ENCODE results near the gene SIX6. TPM values are rescaled to one million over a fixed set of nuclear protein-coding genes. Genes with fewer than 3 reads are reported as not detected.

SIX6 gene
- total and polyA plus RNA-seq, 2 experiments from 2014 or later: not detected

DNA sequence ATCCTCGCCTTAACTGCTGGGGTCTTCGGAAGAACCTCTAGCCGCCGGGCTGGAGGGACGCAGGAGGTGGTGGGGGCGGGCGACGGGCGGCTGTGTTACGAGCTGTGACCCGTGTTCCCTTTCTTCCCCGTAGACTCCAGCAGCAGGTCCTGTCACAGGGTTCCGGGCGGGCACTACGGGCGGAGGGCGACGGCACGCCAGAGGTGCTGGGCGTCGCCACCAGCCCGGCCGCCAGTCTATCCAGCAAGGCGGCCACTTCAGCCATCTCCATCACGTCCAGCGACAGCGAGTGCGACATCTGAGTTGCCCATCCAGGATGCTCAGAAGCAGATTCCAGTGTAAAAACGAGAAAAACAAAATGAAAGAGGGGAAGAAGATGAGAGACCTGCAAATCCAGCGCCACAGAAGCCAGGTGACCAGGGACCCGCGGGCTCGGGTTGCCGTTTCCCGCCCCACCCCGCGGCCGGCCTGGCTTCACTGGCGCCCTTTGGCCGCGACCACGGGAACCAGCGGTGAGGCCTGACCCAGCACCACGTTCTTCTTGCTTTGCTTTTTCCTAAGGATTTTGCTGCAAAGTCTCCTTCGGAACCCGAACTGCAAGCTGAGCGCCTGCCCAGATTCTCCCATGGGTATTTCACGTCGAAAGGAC is 2.1 kb downstream of the SIX6 start:
- peaks cover 100% of the 10 kb centered on the region for H3K27me3 ChIP-seq
- TF ChIP-seq, protein P1, sequence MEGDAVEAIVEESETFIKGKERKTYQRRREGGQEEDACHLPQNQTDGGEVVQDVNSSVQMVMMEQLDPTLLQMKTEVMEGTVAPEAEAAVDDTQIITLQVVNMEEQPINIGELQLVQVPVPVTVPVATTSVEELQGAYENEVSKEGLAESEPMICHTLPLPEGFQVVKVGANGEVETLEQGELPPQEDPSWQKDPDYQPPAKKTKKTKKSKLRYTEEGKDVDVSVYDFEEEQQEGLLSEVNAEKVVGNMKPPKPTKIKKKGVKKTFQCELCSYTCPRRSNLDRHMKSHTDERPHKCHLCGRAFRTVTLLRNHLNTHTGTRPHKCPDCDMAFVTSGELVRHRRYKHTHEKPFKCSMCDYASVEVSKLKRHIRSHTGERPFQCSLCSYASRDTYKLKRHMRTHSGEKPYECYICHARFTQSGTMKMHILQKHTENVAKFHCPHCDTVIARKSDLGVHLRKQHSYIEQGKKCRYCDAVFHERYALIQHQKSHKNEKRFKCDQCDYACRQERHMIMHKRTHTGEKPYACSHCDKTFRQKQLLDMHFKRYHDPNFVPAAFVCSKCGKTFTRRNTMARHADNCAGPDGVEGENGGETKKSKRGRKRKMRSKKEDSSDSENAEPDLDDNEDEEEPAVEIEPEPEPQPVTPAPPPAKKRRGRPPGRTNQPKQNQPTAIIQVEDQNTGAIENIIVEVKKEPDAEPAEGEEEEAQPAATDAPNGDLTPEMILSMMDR (IDR thresholded peaks at IDR 0.05; ENCODE audit: low read depth, low read length): no peak
- H3K36me3 ChIP-seq: no peaks in the 10 kb centered on the region
- no peaks in the 10 kb centered on the region for H3K9me3 ChIP-seq (ENCODE audit: low read depth)
- peaks cover 4% of the 10 kb centered on the region for H3K4me1 ChIP-seq (ENCODE audit: low read depth)
- DNase-seq (ENCODE audit: low read depth in 1 of 2, low spot score in 1 of 2): no peak
- H3K27ac ChIP-seq: no peak overlapping the region
- H3K4me3 ChIP-seq: no peak overlapping the region

DNA sequence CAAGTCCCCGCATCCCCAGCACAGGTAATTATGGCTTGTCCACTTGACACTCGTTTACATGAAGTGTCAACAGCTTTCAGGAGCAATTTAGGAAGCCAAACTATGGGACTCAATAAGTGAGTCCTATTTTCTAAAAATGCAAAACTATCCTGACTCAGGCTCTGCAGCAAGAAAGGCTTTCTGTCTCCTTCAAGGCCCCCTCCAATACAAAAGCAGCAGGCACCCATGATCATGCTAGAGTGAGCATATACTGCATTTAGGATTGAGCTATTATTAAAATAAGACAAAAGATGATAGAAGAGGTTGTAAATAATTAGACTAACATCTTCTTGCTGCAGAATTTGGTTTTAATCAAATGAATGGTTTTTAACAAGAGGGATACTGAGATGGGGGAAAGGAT is 3.2 kb downstream of the SIX6 start:
- Histone ChIP-seq H3K4me1 (ENCODE audit: low read depth) (peaks cover 4% of the 10 kb centered on the region), H3K27me3 (peaks cover 100% of the 10 kb centered on the region), H3K9me3 (ENCODE audit: low read depth) (no peaks in the 10 kb centered on the region), H3K36me3 (no peaks in the 10 kb centered on the region), H3K27ac (no peak overlapping the region), H3K4me3 (no peak overlapping the region)
- DNase-seq (ENCODE audit: low read depth in 1 of 2, low spot score in 1 of 2): no peak
- TF ChIP-seq, protein P1 (IDR thresholded peaks at IDR 0.05; ENCODE audit: low read depth, low read length): no peak

DNA sequence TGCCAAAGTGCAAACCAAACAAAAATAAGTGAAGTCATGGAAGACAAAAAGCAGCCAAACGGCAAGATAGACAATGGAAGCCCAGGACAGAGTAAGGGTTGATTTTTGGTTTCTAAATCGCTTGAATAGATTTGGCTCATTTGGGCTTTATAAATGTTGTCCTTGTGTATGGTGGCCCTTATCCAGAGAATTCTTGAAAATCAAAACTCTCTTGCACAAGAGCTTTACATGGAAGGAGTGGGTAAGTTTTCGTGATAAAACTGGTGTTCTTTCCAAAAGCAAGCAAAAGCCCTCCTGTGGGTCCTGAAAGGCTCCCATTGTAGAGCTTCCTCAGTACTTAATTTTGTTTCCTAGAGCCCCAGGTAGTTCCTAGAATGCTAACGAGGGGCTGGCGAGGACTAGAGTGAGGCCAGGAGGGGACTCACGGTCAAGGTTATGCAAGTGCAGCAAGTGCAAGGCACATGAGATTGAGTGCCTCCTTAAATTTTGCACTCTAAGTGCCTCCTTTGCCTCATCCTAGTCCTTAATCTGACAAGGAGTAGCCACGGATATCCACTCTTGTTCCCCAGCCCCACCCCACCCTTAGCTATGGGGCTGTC is 4.1 kb downstream of the SIX6 start:
- no peaks in the 10 kb centered on the region for H3K36me3 ChIP-seq
- peaks cover 100% of the 10 kb centered on the region for H3K27me3 ChIP-seq
- no peaks in the 10 kb centered on the region for H3K9me3 ChIP-seq (ENCODE audit: low read depth)
- DNase-seq (ENCODE audit: low read depth in 1 of 2, low spot score in 1 of 2): no peak
- no peak overlapping the region for H3K4me3 ChIP-seq
- H3K27ac ChIP-seq: no peak overlapping the region
- TF ChIP-seq, protein P1 (IDR thresholded peaks at IDR 0.05; ENCODE audit: low read depth, low read length): no peak
- peaks cover 4% of the 10 kb centered on the region for H3K4me1 ChIP-seq (ENCODE audit: low read depth)

DNA sequence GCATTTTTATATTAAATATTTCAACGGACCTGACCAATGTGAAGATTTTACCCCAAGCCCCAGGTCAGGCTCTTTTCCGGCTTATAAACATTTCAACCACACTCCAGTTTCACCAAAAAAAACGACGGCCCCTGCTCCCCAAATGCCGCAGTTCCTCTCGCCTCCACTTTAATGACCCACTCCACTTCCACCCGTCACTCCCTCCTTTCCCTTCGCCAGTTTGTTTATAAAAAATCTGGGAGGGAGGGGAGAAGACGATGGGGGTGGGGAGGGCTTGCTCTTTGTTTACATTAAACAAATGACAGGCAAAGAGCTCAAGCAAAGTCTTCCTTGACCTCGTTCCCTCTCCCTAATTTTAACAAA is 5.4 kb downstream of the SIX6 start:
- Histone ChIP-seq H3K27me3 (peaks cover 100% of the 10 kb centered on the region), H3K27ac (no peak overlapping the region), H3K4me3 (peak overlapping the region; percentile 33), H3K36me3 (no peaks in the 10 kb centered on the region), H3K9me3 (ENCODE audit: low read depth) (no peaks in the 10 kb centered on the region), H3K4me1 (ENCODE audit: low read depth) (no peaks in the 10 kb centered on the region)
- TF ChIP-seq, protein P1 (IDR thresholded peaks at IDR 0.05; ENCODE audit: low read depth, low read length): no peak
- DNase-seq (ENCODE audit: low read depth in 1 of 2, low spot score in 1 of 2): no peak

DNA sequence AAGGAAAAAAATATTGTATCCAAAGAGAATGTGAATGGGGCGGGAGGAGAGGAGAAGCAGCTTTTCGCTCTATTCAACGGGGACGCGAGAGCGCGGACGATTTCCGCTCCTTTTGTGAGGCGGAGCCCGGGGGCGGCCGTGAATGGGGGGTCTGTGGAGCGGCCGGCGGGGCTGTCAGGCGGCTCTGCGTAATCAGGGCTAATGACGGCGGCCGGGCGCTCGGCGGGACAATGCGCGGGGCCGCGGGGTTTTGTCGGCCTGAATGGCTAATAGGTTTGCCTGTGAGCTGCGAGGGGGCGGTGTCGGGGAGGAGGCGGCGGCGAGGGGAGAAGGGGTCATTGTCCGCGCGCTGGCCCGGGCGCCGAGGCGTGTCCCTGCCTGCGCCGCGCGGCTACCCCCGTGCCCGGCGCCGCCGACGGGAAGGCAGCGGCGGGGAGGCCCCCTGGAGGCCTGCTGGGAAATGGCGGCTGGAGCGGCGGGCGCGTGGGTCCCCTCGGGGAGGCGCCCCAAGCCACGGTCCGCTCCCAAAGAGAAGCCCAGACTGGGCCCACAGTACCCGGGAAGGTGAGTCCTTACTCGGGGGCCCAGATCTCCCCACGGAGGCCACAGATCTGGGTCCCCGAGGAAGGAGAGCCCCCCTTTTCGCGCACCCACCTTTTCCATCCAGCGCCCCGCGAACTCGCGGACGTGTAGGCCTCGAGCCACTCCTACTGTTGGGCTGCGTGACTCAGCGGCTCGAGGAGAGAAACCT is 6.0 kb downstream of the SIX6 start:
- Histone ChIP-seq H3K27ac (no peak overlapping the region), H3K36me3 (no peaks in the 10 kb centered on the region), H3K27me3 (peaks cover 100% of the 10 kb centered on the region), H3K9me3 (ENCODE audit: low read depth) (no peaks in the 10 kb centered on the region), H3K4me1 (ENCODE audit: low read depth) (no peaks in the 10 kb centered on the region), H3K4me3 (peak overlapping the region; percentile 33)
- DNase-seq (ENCODE audit: low read depth in 1 of 2, low spot score in 1 of 2): peak; percentile 6 to 57
- TF ChIP-seq, protein P1 (IDR thresholded peaks at IDR 0.05; ENCODE audit: low read depth, low read length): peak; percentile 24

Measured in cardiac muscle cell (in vitro differentiated cells and primary cell).